ENCODE measurements around the gene UGCG.
"Not testable (repeated sequence)": the region's sequence is repeated elsewhere in the genome, so short reads cannot be mapped to it uniquely, and the experiment has no call there.

UGCG gene

DNA sequence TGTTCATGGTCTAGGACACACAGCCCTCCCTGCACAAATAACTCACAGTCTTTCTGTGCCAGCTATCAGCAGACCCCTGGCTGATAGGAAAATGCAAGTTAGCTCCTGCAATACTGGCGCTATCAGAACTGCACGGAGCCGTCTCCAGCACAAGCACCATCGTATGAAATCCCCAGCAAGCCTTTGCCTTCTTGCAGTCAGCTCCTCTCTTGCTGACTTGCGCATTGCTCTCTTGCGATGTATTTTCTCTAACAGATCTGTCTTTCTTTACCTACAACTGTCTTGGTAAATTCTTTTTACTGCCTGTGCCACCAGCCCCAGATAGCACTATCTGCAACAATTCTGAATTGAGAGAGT is 25.1 kb upstream of the UGCG start:
- Histone ChIP-seq H3K4me1 (ENCODE audit: control insufficient read depth, insufficient read depth, low read length) (peaks cover 8% of the 10 kb centered on the region), H3K9ac (ENCODE audit: low read depth, low read length) (no peak overlapping the region), H3K27me3 (ENCODE audit: control insufficient read depth, insufficient read depth, low read length) (no peaks in the 10 kb centered on the region), H3K36me3 (ENCODE audit: control insufficient read depth, insufficient read depth, low read length) (no peaks in the 10 kb centered on the region), H3K9me3 (ENCODE audit: control insufficient read depth, insufficient read depth, low read length) (no peaks in the 10 kb centered on the region), H3K4me3 (ENCODE audit: low read depth, low read length) (no peak overlapping the region)

DNA sequence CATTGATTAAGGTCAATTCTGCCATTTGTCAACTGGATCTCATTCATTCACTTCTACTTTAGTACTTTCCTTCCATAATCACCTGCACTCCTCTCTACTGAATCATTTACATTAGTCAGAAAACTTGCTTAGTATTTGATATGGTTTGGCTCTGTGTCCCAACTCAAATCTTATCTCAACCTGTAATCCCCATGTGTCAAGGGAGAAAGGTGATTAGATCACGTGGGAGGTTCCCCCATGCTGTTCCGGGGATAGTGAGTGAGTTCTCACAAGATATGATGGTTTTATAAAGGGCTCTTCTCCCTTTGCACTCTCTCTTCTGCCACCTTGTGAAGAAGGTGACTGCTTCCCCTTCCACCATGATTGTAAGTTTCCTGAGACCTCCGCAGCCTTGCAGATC is 23.7 kb upstream of the UGCG start:
- no peak overlapping the region for H3K4me3 ChIP-seq (ENCODE audit: low read depth, low read length)
- no peaks in the 10 kb centered on the region for H3K36me3 ChIP-seq (ENCODE audit: control insufficient read depth, insufficient read depth, low read length)
- H3K9me3 ChIP-seq (ENCODE audit: control insufficient read depth, insufficient read depth, low read length), result no peaks in the 10 kb centered on the region
- H3K9ac ChIP-seq (ENCODE audit: low read depth, low read length), result no peak overlapping the region
- H3K4me1 ChIP-seq (ENCODE audit: control insufficient read depth, insufficient read depth, low read length), result peaks cover 8% of the 10 kb centered on the region
- no peaks in the 10 kb centered on the region for H3K27me3 ChIP-seq (ENCODE audit: control insufficient read depth, insufficient read depth, low read length)

DNA sequence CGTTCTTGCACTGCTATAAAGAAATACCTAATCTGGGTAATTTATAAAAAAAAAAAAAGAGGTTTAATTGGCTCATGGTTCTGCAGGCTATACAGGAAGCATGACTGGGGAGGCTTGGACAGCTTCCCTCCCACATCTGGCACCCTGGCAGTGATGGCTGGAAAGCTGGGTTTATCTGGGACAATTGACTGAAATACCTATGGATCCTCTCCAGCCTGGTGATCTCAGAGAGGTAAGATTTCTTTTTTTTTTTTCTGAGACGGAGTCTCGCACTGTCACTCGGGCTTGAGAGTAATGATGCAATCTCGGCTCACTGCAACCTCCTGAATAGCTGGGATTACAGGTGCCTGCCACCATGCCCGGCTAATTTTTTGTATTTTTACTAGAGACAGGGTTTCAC is 22.7 kb upstream of the UGCG start:
- Histone ChIP-seq H3K27me3 (ENCODE audit: control insufficient read depth, insufficient read depth, low read length) (no peaks in the 10 kb centered on the region), H3K9ac (ENCODE audit: low read depth, low read length) (no peak overlapping the region), H3K9me3 (ENCODE audit: control insufficient read depth, insufficient read depth, low read length) (no peaks in the 10 kb centered on the region), H3K36me3 (ENCODE audit: control insufficient read depth, insufficient read depth, low read length) (no peaks in the 10 kb centered on the region), H3K4me1 (ENCODE audit: control insufficient read depth, insufficient read depth, low read length) (peaks cover 4% of the 10 kb centered on the region), H3K4me3 (ENCODE audit: low read depth, low read length) (no peak overlapping the region)

DNA sequence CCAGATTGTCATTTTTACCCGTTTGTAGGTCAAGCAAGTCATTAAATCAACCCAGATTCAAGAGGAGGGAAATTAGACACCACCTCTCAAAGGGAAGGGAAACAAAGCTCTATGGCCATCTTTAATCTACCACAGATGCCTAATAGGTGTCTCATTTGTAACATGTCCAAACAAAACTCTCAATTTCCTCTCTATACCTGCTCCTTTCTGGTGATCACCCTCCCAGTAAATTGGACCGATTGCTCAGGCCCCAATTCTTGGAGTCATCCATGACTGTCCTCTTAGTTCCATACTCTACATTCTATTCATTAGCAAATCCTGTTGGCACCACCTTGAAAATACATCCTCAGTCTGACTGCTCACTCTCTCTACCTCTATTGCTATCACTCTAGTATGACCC is 22.1 kb upstream of the UGCG start:
- H3K27me3 ChIP-seq (ENCODE audit: control insufficient read depth, insufficient read depth, low read length), result no peaks in the 10 kb centered on the region
- no peak overlapping the region for H3K4me3 ChIP-seq (ENCODE audit: low read depth, low read length)
- no peaks in the 10 kb centered on the region for H3K9me3 ChIP-seq (ENCODE audit: control insufficient read depth, insufficient read depth, low read length)
- peaks cover 4% of the 10 kb centered on the region for H3K4me1 ChIP-seq (ENCODE audit: control insufficient read depth, insufficient read depth, low read length)
- no peaks in the 10 kb centered on the region for H3K36me3 ChIP-seq (ENCODE audit: control insufficient read depth, insufficient read depth, low read length)
- H3K9ac ChIP-seq (ENCODE audit: low read depth, low read length), result no peak overlapping the region

DNA sequence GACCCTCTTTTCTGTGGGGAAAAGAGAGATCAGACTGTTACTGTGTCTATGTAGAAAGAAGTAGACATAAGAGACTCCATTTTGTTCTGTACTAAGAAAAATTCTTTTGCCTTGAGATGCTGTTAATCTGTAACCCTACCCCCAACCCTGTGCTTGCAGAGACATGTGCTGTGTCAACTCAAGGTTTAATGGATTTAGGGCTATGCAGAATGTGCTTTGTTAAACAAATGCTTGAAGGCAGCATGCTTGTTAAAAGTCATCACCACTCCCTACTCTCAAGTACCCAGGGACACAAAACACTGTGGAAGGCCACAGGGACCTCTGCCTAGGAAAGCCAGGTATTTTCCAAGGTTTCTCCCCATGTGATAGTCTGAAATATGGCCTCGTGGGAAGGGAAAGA is 21.3 kb upstream of the UGCG start:
- H3K9me3 ChIP-seq (ENCODE audit: control insufficient read depth, insufficient read depth, low read length); H3K36me3 ChIP-seq (ENCODE audit: control insufficient read depth, insufficient read depth, low read length); H3K27me3 ChIP-seq (ENCODE audit: control insufficient read depth, insufficient read depth, low read length); H3K4me3 ChIP-seq (ENCODE audit: low read depth, low read length); H3K4me1 ChIP-seq (ENCODE audit: control insufficient read depth, insufficient read depth, low read length); H3K9ac ChIP-seq (ENCODE audit: low read depth, low read length): not testable (repeated sequence)

DNA sequence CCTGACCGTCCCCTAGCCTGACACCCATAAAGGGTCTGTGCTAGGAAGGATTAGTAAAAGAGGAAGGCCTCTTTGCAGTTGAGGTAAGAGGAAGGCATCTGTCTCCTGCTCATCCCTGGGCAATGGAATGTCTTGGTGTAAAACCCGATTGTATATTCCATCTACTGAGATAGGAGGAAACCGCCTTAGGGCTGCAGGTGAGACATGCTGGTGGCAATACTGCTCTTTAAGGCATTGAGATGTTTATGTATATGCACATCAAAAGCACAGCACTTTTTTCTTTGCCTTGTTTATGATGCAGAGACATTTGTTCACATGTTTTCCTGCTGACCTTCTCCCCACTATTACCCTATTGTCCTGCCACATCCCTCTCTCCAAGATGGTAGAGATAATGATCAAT is 20.9 kb upstream of the UGCG start:
- H3K9ac ChIP-seq (ENCODE audit: low read depth, low read length); H3K9me3 ChIP-seq (ENCODE audit: control insufficient read depth, insufficient read depth, low read length); H3K4me1 ChIP-seq (ENCODE audit: control insufficient read depth, insufficient read depth, low read length); H3K27me3 ChIP-seq (ENCODE audit: control insufficient read depth, insufficient read depth, low read length); H3K4me3 ChIP-seq (ENCODE audit: low read depth, low read length); H3K36me3 ChIP-seq (ENCODE audit: control insufficient read depth, insufficient read depth, low read length): not testable (repeated sequence)

DNA sequence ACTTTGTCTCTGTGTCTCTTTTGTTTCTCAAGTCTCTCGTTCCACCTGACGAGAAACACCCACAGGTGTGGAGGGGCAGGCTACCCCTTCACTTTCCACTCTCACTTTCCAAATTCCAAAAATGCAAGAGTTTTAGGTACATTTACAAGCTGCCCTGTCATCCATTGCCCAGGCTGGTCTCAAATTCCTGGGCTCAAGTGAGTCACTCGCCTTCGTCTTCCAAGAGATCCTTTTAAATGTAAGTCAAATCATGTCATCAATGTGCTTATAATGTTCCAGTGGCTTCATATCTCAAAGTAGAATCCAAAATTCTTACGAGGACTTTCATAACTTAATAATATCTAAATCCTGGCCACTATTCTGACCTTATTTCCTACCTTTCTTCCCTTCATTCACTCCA is 20.4 kb upstream of the UGCG start:
- Histone ChIP-seq H3K9ac (ENCODE audit: low read depth, low read length) (no peak overlapping the region), H3K27me3 (ENCODE audit: control insufficient read depth, insufficient read depth, low read length) (no peaks in the 10 kb centered on the region)

DNA sequence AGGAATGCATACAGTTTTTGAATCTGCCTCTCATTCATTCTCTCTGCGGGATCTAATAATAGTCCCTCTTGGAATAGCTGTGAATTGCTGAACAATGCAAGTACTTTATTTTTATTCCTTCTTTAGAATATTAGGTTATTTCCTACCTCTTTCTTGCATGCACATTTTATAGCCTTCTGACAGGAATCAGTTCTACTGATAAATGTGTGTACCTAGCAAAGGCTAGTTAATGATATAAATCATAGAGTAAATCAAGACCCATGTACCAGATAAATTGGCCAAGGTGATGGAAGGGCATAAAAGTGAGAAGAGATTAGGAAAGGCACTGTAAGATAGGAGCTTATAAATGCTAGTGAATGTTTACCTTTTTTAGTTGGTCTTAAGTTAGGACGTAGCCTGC is 19.2 kb upstream of the UGCG start:
- Histone ChIP-seq H3K4me3 (ENCODE audit: low read depth, low read length) (no peak overlapping the region), H3K36me3 (ENCODE audit: control insufficient read depth, insufficient read depth, low read length) (no peaks in the 10 kb centered on the region), H3K9ac (ENCODE audit: low read depth, low read length) (no peak overlapping the region), H3K4me1 (ENCODE audit: control insufficient read depth, insufficient read depth, low read length) (peaks cover 4% of the 10 kb centered on the region), H3K9me3 (ENCODE audit: control insufficient read depth, insufficient read depth, low read length) (no peaks in the 10 kb centered on the region), H3K27me3 (ENCODE audit: control insufficient read depth, insufficient read depth, low read length) (no peaks in the 10 kb centered on the region)

More for the DNA sequence above, 20.4 kb upstream of the UGCG start:
- Histone ChIP-seq H3K36me3 (ENCODE audit: control insufficient read depth, insufficient read depth, low read length) (no peaks in the 10 kb centered on the region), H3K9me3 (ENCODE audit: control insufficient read depth, insufficient read depth, low read length) (no peaks in the 10 kb centered on the region), H3K4me1 (ENCODE audit: control insufficient read depth, insufficient read depth, low read length) (peaks cover 4% of the 10 kb centered on the region), H3K4me3 (ENCODE audit: low read depth, low read length) (no peak overlapping the region)

DNA sequence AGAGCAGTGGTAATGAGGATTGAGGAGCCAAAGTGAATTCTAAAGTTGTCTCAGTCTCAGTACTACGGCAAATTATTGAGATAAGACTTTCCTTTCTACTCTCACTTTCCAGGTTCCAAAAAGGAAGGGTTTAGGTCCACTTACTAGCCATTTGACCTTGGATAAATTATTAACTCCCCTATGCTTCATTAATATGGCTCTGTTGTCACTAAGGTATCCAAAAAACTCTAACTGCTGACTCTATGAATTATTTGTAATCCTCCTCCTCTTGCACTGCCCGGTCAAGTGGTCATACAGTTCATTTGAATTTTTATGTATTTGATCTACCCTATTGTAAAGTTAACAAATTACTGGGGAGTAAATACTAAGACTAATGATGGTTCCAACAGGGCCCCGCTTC is 17.7 kb upstream of the UGCG start:
- no peak overlapping the region for H3K4me3 ChIP-seq (ENCODE audit: low read depth, low read length)
- no peaks in the 10 kb centered on the region for H3K9me3 ChIP-seq (ENCODE audit: control insufficient read depth, insufficient read depth, low read length)
- H3K36me3 ChIP-seq (ENCODE audit: control insufficient read depth, insufficient read depth, low read length), result no peaks in the 10 kb centered on the region

DNA sequence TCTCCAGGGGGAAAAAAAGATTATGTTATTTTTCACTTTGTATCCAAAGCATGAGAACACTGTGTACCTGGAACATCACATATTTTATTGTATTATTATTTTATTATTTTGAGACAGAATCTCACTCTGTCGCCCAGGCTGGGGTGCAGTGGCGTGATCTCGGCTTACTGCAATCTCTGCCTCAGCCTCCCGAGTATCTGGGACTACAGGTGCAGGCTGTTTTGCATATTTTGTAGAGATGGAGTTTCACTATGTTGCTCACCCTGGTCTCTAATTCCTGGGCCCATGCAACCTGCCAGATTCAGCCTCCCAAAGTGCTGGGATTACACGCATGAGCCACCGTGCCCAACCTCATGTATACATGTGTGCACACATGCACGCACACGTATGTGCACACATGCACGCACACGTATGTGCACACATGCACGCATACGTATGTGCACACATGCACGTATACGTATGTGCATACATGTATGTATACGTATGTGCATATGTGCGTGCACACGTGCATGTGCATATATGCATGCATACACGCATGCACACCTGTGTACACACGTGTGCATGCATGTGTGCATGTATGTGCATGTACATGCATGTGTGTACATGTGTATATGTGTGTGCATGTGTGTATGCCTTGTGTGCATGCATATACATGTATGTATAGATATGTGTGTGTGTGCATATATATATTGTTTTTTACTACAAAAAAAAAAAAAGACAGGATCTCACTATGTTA is 9.5 kb upstream of the UGCG start:
- H3K36me3 ChIP-seq (ENCODE audit: control insufficient read depth, insufficient read depth, low read length), result no peaks in the 10 kb centered on the region
- H3K9ac ChIP-seq (ENCODE audit: low read depth, low read length), result no peak overlapping the region
- no peak overlapping the region for H3K4me3 ChIP-seq (ENCODE audit: low read depth, low read length)
- H3K27me3 ChIP-seq (ENCODE audit: control insufficient read depth, insufficient read depth, low read length), result no peaks in the 10 kb centered on the region
- H3K9me3 ChIP-seq (ENCODE audit: control insufficient read depth, insufficient read depth, low read length), result no peaks in the 10 kb centered on the region
- no peaks in the 10 kb centered on the region for H3K4me1 ChIP-seq (ENCODE audit: control insufficient read depth, insufficient read depth, low read length)

More for the DNA sequence above, 17.7 kb upstream of the UGCG start:
- H3K27me3 ChIP-seq (ENCODE audit: control insufficient read depth, insufficient read depth, low read length), result no peaks in the 10 kb centered on the region
- no peak overlapping the region for H3K9ac ChIP-seq (ENCODE audit: low read depth, low read length)
- peaks cover 4% of the 10 kb centered on the region for H3K4me1 ChIP-seq (ENCODE audit: control insufficient read depth, insufficient read depth, low read length)

DNA sequence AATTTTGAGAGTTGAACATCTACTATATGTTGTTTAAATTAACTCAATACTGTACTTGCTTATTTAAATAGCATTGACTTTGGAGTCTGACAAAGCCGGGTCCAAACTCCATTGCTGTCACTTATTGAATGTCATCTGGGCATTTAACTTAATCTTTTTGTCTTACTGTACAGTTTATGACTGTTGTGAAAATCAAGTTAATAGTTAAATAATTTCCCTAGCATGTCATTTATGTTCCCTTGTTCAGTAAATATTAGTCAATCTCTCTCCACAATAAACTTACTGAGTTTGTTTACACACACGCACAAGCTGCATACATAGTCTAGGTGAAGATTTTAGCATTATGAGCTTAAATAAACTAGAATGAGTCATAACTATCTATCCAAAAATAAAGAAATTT is 6.3 kb upstream of the UGCG start:
- no peaks in the 10 kb centered on the region for H3K9me3 ChIP-seq (ENCODE audit: control insufficient read depth, insufficient read depth, low read length)
- H3K9ac ChIP-seq (ENCODE audit: low read depth, low read length), result no peak overlapping the region
- H3K36me3 ChIP-seq (ENCODE audit: control insufficient read depth, insufficient read depth, low read length), result no peaks in the 10 kb centered on the region
- H3K4me3 ChIP-seq (ENCODE audit: low read depth, low read length), result no peak overlapping the region
- H3K4me1 ChIP-seq (ENCODE audit: control insufficient read depth, insufficient read depth, low read length), result no peaks in the 10 kb centered on the region
- H3K27me3 ChIP-seq (ENCODE audit: control insufficient read depth, insufficient read depth, low read length), result no peaks in the 10 kb centered on the region

DNA sequence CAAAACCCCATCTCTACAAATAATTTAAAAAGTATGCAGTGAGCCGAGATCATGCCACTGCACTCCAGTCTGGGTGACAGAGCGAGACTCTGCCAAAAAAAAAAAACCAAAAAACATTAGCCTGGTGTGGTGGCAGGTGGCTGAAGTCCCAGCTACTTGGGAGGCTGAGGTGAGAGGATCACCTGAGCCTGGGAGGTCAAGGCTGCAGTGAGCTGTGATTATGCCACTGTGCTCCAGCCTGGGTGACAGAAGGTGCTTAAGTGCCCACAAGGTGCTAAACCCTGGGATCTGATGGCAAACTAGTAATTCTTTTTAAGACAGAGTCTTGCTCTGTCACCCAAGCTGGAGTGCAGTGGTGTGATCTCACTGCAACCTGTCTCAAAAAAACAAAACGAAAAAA is 5.7 kb upstream of the UGCG start:
- H3K9me3 ChIP-seq (ENCODE audit: control insufficient read depth, insufficient read depth, low read length); H3K9ac ChIP-seq (ENCODE audit: low read depth, low read length); H3K36me3 ChIP-seq (ENCODE audit: control insufficient read depth, insufficient read depth, low read length); H3K27me3 ChIP-seq (ENCODE audit: control insufficient read depth, insufficient read depth, low read length); H3K4me3 ChIP-seq (ENCODE audit: low read depth, low read length); H3K4me1 ChIP-seq (ENCODE audit: control insufficient read depth, insufficient read depth, low read length): not testable (repeated sequence)

Data from iPS-15b (cell line).